GM12878 (cell line): ENCODE results near the gene FOXRED2. TPM values are rescaled to one million over a fixed set of nuclear protein-coding genes. Genes with fewer than 3 reads are reported as not detected.

Experiments
- ATAC-seq: fragments of 200-7000 bp; cut with Tn5 transposase; 3 replicates; pipeline ENCODE4 v1.9.1; 2020; ENCODE audit warnings: mild to moderate bottlenecking, moderate library complexity
- BruUV-seq: library from RNA; stranded (reverse); fragments of 400-500 nt; replicated peaks from 2 replicates; lab custom pipeline; 2021; lab: Mats Ljungman, UMichigan
- CTCF ChIA-PET: fragments of 300-600 bp; sonication (Branson Sonifier 250); formaldehyde crosslinking; extraction: SDS; loops from one replicate; lab custom pipeline; 2021; ENCODE audit warnings: inconsistent platforms; lab: Yijun Ruan, JAX
- POLR2A ChIA-PET: fragments of 350-600 bp; formaldehyde crosslinking; extraction: SDS; loops from one replicate; lab custom pipeline; 2021; ENCODE audit warnings: inconsistent platforms; lab: Charles Lee
- RAD21 ChIA-PET: fragments of 300-600 bp; sonication (Branson Sonifier 250); formaldehyde crosslinking; loops from one replicate; lab custom pipeline; 2023; ENCODE audit warnings: antibody characterized with exemption; ENCODE audit not compliant: unreplicated experiment; lab: Charles Lee
- SMC1A ChIA-PET: fragments of 300-600 bp; sonication (Branson Sonifier 250); formaldehyde crosslinking; loops from one replicate; lab custom pipeline; 2023; ENCODE audit not compliant: unreplicated experiment, uncharacterized antibody; lab: Charles Lee
- DNase-seq: peaks from one replicate; pipeline ENCODE4 v3.0.0-alpha.2; 2011; ENCODE audit warnings: low read depth, low spot score
- FAIRE-seq: peaks from 3 replicates; lab custom pipeline; 2011; peaks lifted over from hg19 to GRCh38; lab: Jason Lieb, UNC
- H2AFZ ChIP-seq: 2 replicates; pipeline ENCODE4 v1.6.0; 2011; ENCODE audit warnings: low read depth, low read length, control low read depth; ENCODE audit not compliant: control insufficient read depth
- H3K27ac ChIP-seq: 2 replicates; pipeline ENCODE4 v1.5.1; 2011; ENCODE audit warnings: control low read depth; ENCODE audit not compliant: control insufficient read depth, insufficient read depth
- H3K27me3 ChIP-seq, 2 experiments: replicated peaks in 1 of 2; 2 replicates each; pipeline versions ENCODE4 v1.6.0 to v1.6.1; 2011; ENCODE audit warnings: low read length in 1 of 2; ENCODE audit not compliant: control insufficient read depth in 2 of 2, insufficient read depth in 2 of 2
- H3K36me3 ChIP-seq, 2 experiments: 2 replicates each; pipeline ENCODE4 v1.5.1; 2011; ENCODE audit warnings: low read length in 1 of 2; ENCODE audit not compliant: control insufficient read depth in 2 of 2, insufficient read depth in 2 of 2
- H3K4me1 ChIP-seq: 2 replicates; pipeline ENCODE4 v1.6.1; 2011; ENCODE audit warnings: mild to moderate bottlenecking, low read length, moderate library complexity, mixed read lengths; ENCODE audit not compliant: control insufficient read depth, insufficient read depth
- H3K4me2 ChIP-seq: 2 replicates; pipeline ENCODE4 v1.6.0; 2011; ENCODE audit warnings: control low read depth; ENCODE audit not compliant: control insufficient read depth, insufficient read depth
- H3K4me3 ChIP-seq: fragments of 200-600 bp; sonication (generic); 2 replicates; pipeline ENCODE4 v1.5.1; 2016
- H3K79me2 ChIP-seq: 2 replicates; pipeline ENCODE4 v1.6.0; 2011; ENCODE audit warnings: low read length; ENCODE audit not compliant: control insufficient read depth, insufficient read depth
- H3K9ac ChIP-seq: 2 replicates; pipeline ENCODE4 v1.8.0; 2011; ENCODE audit warnings: low read length, control low read depth, mixed read lengths; ENCODE audit not compliant: control insufficient read depth, insufficient read depth
- H3K9me3 ChIP-seq: replicated peaks from 3 replicates; pipeline ENCODE4 v1.5.1; 2011; ENCODE audit warnings: mild to moderate bottlenecking, low read length; ENCODE audit not compliant: control insufficient read depth, insufficient read depth
- H4K20me1 ChIP-seq: 2 replicates; pipeline ENCODE4 v1.6.0; 2011; ENCODE audit not compliant: control insufficient read depth, insufficient read depth
- BCL3 ChIP-seq: IDR thresholded peaks from 2 replicates; pipeline ENCODE4 v1.6.1; 2011; ENCODE audit warnings: borderline replicate concordance, low read depth, mild to moderate bottlenecking, moderate library complexity, low read length; ENCODE audit not compliant: insufficient read depth, poor library complexity, severe bottlenecking
- CEBPB ChIP-seq, 2 experiments: fragments of 150-350 bp in 1 of 2; IDR thresholded peaks; 2 replicates each; pipeline ENCODE4 v1.6.1; 2012 to 2014; ENCODE audit warnings: low read depth in 2 of 2, low read length in 2 of 2, borderline replicate concordance in 1 of 2, inconsistent platforms in 1 of 2
- CTCF ChIP-seq, 3 experiments: IDR thresholded peaks in 2 of 3; conservative IDR thresholded peaks in 1 of 3; 2 replicates each; pipeline ENCODE4 v1.5.1; 2011; ENCODE audit warnings: low read depth in 3 of 3, low read length in 3 of 3, mild to moderate bottlenecking in 3 of 3, control low read depth in 2 of 3, moderate library complexity in 2 of 3, inconsistent platforms in 1 of 3, mixed read lengths in 1 of 3; ENCODE audit not compliant: control insufficient read depth in 2 of 3, insufficient read depth in 1 of 3; ENCODE audit errors: extremely low read depth in 1 of 3
- KDM1A ChIP-seq: fragments of 200-600 bp; sonication (generic); IDR thresholded peaks from 2 replicates; pipeline ENCODE4 v1.6.1; 2016; ENCODE audit warnings: borderline replicate concordance
- MTA3 ChIP-seq: IDR thresholded peaks from 2 replicates; pipeline ENCODE4 v1.6.1; 2012; ENCODE audit warnings: low read length, inconsistent platforms, borderline replicate concordance
- RELB ChIP-seq: fragments of 450-650 bp; IDR thresholded peaks from 2 replicates; pipeline ENCODE4 v1.6.1; 2017; ENCODE audit warnings: low read depth, mild to moderate bottlenecking, moderate library complexity
- WGBS: methylation state at CpG from one replicate; pipeline ENCODE4 v1.1.6; 2016; ENCODE audit warnings: low lambda C conversion rate; ENCODE audit not compliant: insufficient replicate concordance, insufficient coverage; ENCODE audit errors: missing lambda C conversion rate; 5-methylcytosine and 5-hydroxymethylcytosine counted together
- in situ Hi-C: fragments of 300-500 bp; cut with MboI; formaldehyde crosslinking; loops from 9 replicates; pipeline ENCODE4 v1.14.3; 2018; ENCODE audit warnings: mixed read lengths
- intact Hi-C: fragments of 100-400 bp; cut with micrococcal nuclease; formaldehyde crosslinking; loops from one replicate; pipeline ENCODE4 v1.14.2; 2022; ENCODE audit not compliant: unreplicated experiment
- polyA plus RNA-seq, 11 experiments: library from polyadenylated mRNA; depleted of rRNA in 4 of 11; unstranded in 6 of 11; stranded (reverse) in 5 of 11; fragments of >200 nt; fragmentation: Nextera tagmentation in 4 of 11; fragmentation: Illumina TruSeq in 1 of 11; extraction: Ambion mirVana in 4 of 11; extraction: Trizol in 1 of 11; gene quantifications; 1 replicate in 1 of 11; 2 replicates in 10 of 11; pipeline versions ENCODE4 v1.2.1 to v1.2.3, GENCODE V29; 2011 to 2016; ENCODE audit warnings: inconsistent platforms in 2 of 11, missing spikeins in 2 of 11, low read depth in 1 of 11
- total RNA-seq, 4 experiments: library from RNA; depleted of rRNA in 3 of 4; stranded (reverse); fragments of >200 nt in 3 of 4; fragmentation: Illumina TruSeq in 1 of 4; extraction: Trizol in 1 of 4; gene quantifications; 2 replicates each; pipeline versions ENCODE4 v1.2.1 to v1.2.3, GENCODE V29; 2013 to 2021

The FOXRED2 gene
- total and polyA plus RNA-seq, 10 of the 15 experiments (the other 5 are each of a cell fraction or from before 2014, with no cell fraction given), result 1.8 to 28.8 (median 7.6) TPM

GRCh38 chr22:36497910-36498665, 8.8 kb downstream of the FOXRED2 start:
- Histone ChIP-seq H3K36me3 (peaks cover 0 to 3% of the 10 kb centered on the region in 2 experiments; a peak in 2 of 4 replicates), H3K27me3 (no peaks in the 10 kb centered on the region), H3K4me2 (no peak overlapping the region), H3K4me1 (peaks cover 12% of the 10 kb centered on the region), H3K79me2 (no peaks in the 10 kb centered on the region), H4K20me1 (no peaks in the 10 kb centered on the region), H3K9ac (no peak overlapping the region), H3K4me3 (no peak overlapping the region), H3K9me3 (no peaks in the 10 kb centered on the region), H2AFZ (no peak overlapping the region), H3K27ac (no peak overlapping the region)
- ATAC-seq (no peak), FAIRE-seq (no peak), DNase-seq (no peak)
- ChIA-PET RAD21 (no interaction called here), CTCF (no interaction called here), SMC1A (no interaction called here), POLR2A (no interaction called here)
- WGBS, result 96% methylated on average over 30 of the region's 30 CpGs
- BruUV-seq, result no TSS peak
- TF ChIP-seq KDM1A (no peak), MTA3 (no peak), RELB (no peak), CTCF (IDR thresholded peaks at IDR 0.05 in 2 of 3, conservative IDR thresholded peaks at IDR 0.05 in 1 of 3; ENCODE audit: control insufficient read depth in 2 of 3, extremely low read depth in 1 of 3, insufficient read depth in 1 of 3, low read depth in 3 of 3, low read length in 3 of 3) (0 out of 6 replicates have a peak, but pooled peaks of 1 of the 3 experiments have one; percentile 7), BCL3 (no peak), CEBPB (IDR thresholded peaks at IDR 0.05; ENCODE audit: borderline replicate concordance in 1 of 2, low read depth in 2 of 2, low read length in 2 of 2) (no peak)
- intact Hi-C loops (no loop called here), in situ Hi-C loops (no loop called here)
